Measurements from ENCODE around the gene SELENOO.
A peak's percentile ranks its signal among the peaks of the same experiment; 100 is the strongest.

Gene SELENOO

GRCh38 chr22:50185375-50186087 lies 15.3 kb upstream of the SELENOO start, which contains the start of gene TRABD:
TSS of gene TRABD (plus strand) at chr22:50185913. CDS start at chr22:50193061, 7,148 bp downstream.
- DNase-seq: peak; percentile 83

- DNase-seq: no peak
These were observed 14.6 kb upstream of the SELENOO start for GRCh38 chr22:50186181-50186714.

DNA sequence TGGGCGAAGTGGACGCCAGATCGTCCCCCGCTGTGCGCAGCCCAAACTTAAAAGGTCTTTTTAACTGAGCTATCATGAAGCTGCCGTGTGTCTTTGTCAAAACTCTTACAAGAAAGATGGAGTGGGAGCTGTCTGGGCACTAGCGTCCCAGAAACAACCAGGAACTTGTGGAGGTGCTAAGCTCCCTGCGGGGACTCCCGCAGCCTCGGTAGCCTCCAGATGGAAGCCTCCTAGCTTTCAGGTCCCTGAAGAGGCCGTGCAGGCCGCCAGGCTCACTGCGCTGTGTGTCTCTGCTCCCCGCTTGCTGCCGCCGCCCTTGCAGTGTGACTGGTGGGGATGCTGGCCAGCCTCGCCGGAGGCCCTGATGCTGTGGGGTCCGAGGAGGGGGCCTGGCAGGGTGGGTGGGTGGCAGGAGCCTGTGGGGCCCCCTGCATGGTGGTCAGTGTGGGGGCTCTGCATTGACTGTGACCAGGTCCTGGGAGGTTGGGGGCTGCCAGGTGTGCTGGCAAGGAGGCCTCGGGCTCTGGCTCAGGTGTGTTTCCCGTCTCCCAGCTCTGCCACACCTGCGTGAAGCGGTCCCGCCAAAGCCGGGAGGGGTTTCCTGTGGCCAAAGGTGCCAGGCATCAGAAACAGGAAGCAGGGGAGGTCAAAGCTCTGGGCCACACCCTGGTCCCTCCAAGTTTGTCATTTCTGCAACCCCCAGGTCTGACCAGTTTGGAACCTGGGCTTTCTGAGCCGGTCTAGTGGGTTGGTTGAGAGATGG lies 13.9 kb upstream of the SELENOO start:
- no peak for DNase-seq

GRCh38 chr22:50188356-50188755 lies 12.5 kb upstream of the SELENOO start:
- no peak for DNase-seq

DNA sequence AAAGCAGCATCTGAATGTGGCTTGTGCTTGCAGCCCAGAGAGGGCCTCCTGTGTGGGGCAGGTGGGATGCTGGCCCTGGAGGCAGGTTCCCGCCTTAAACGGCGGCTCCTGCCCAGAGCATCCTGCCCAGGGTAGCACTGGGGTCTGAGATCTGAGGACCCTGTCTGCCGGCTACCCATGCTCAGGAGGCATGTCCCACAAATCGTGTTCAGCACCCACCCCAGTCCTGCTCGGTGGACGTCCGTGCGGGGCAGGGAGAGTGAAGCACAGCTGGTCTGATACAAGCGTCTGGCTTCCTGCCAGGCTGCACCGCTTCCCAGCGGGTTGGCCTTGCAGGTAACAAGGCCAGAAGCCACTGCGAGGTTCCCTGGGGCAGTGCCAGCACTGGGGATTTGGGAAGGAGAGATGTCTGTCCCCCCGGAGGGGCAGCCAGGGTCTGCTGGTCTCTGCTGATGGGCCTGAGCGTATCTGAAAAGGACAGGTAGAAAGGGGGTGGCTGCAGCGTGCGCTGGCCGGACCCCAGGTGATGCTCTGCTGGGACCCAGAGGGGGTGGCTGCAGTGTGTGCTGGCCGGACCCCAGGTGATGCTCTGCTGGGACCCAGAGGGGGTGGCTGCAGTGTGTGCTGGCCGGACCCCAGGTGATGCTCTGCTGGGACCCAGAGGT lies 11.5 kb upstream of the SELENOO start:
- DNase-seq: no peak

- DNase-seq: no peak
These were observed 11.0 kb upstream of the SELENOO start for GRCh38 chr22:50189849-50190181.

- DNase-seq: peak; percentile 77
These were observed 10.4 kb upstream of the SELENOO start for GRCh38 chr22:50190182-50190940.

GRCh38 chr22:50190941-50191741 lies 9.7 kb upstream of the SELENOO start:
- peak; percentile 72 for DNase-seq

GRCh38 chr22:50192436-50193204 lies 8.2 kb upstream of the SELENOO start:
- DNase-seq: peak; percentile 62

DNA sequence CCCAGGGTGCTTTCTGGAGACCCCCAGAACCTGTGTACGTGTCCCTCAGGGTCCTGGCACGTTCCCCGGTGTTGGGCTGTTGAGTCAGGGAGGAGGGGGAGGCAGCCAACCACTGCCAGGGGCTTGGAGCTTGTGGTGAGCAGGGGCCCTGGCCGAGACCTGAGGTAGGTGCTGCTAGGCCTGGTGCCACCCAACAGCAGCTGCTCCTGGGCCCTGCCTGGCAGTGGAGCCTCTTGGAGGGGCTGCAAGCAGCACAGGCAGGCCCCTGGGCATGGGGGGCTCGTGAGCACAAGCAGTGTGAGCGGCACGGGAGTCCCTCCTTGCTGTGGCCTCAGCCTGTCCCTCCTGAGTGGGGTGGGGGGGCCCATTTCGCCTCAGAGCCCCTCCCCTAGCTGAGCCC lies 7.2 kb upstream of the SELENOO start:
- no peak for DNase-seq

GRCh38 chr22:50194037-50194805 lies 6.6 kb upstream of the SELENOO start:
- no peak for DNase-seq

GRCh38 chr22:50196256-50196655 lies 4.6 kb upstream of the SELENOO start:
- no peak for DNase-seq

GRCh38 chr22:50197000-50197800 lies 3.6 kb upstream of the SELENOO start:
- DNase-seq: no peak

DNA sequence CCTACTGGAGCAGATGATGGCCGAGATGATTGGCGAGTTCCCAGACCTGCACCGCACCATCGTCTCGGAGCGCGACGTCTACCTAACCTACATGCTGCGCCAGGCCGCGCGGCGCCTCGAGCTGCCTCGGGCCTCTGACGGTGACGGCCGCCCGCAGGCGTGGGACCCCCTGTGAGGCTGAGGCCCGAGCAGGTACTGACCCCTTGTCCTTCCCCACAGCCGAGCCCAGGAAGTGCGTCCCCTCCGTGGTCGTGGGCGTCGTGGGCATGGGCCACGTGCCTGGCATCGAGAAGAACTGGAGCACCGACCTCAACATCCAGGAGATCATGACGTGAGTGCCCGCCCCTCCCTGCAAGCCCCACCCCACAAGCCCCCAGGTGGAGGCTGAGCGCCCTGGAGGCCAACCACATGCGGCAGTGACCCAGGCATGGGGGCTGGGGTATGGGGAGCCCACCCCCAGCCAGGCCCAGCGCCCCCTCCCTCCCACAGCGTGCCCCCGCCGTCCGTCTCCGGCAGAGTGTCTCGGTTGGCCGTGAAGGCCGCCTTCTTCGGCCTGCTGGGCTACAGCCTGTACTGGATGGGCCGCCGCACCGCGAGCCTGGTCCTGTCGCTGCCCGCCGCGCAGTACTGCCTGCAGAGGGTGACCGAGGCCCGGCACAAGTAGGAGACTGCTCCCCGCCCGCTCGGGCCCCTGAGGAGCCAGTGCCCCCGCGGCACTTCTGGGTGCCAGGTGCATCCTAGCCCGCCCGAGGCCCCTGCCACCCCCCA lies 2.8 kb upstream of the SELENOO start:
- no peak for DNase-seq

DNA sequence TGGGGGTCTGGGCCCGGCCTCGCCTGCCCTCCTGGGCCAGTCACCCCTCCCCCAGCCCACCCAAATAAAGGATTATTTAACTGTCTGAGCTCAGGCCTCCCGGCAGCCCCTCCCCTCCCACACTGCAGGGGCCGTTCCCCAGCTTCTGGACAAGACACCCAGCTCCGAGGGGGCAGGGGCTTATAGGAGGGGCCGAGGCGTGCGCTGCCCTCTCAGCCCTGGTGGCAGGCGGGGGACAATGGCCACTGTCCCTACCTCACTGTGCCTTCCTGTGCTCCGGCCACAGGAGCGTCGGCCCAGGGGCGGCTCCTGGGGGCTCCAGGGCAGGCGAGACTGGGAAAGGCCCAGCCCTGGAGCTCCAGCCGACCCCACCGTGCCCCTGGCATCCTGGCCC lies 2.2 kb upstream of the SELENOO start:
- DNase-seq: no peak

DNA sequence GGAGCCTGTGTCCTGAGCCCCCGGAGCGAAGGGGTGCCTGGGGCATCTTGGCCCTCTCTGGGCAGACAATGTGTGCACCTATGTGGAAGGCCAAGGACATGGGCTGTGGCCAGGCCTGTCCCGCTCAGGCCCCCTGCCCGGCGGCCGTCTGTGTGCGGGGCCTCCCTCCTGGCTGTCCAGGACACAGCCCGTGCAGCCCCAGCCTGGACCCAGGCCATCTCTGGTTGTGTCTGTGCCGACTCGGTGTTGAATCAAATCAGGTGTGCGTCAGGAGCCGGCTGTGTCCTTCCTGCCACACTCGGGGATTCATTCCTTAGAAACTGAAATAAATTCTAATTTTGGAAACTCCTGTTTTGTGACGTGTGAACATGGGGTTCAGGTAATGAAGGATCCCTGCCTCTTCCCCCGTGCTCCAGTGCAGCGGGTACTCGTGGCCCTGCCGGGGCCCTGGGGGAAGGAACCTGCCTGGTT lies 1.5 kb upstream of the SELENOO start:
- DNase-seq: no peak

DNA sequence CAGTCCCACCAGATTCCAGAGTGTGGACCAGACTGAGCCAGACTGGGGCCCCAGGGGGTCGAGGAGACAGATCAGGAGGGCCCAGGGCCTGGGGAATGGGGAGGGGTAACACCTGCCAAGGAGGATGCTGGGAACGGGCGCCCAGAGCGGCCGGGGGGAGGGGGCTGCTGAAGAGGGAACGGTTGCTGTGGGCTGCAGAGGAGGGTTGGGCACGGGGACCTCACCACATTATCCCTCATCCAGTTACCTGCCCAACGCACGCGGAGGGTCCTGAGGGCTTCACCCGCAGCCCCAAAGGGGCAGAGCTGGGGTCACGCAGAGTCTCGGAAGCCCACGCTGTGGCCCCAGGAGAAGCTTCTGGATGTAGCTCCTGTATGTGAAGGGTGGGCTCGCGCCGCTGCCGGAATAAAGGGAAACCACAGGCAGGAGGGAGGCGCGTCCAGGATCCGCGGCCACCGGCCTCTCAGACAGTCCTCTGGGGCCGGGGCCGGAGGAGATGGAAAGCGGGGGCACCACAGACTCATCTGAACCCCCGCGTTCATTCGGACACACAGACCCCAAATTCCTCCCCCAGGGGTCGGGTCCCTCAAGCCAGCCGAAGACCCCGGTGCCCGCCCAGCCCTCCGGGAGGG lies 866 bp upstream of the SELENOO start:
- no peak for DNase-seq
